WTC11 (cell line): ENCODE measurements around the gene IGLL1. TPM values are rescaled to one million over a fixed set of nuclear protein-coding genes. Genes with fewer than 3 reads are reported as not detected.

Experiments
- ATAC-seq: fragments of 200-7000 bp; cut with Tn5 transposase; 2 replicates; pipeline ENCODE4 v1.10.0; 2021; ENCODE audit warnings: mild to moderate bottlenecking, moderate library complexity
- CTCF ChIA-PET: fragments of 300-600 bp; sonication (Branson Sonifier 250); formaldehyde crosslinking; loops from one replicate; lab custom pipeline; 2021; ENCODE audit warnings: antibody characterized with exemption; lab: Charles Lee
- POLR2A ChIA-PET: fragments of 350-600 bp; sonication (Branson Sonifier 250); formaldehyde crosslinking; loops from one replicate; lab custom pipeline; 2021; ENCODE audit warnings: antibody characterized with exemption; lab: Charles Lee
- DNase-seq: peaks from one replicate; pipeline ENCODE4 v3.0.0; 2021; ENCODE audit warnings: low spot score
- H3K27ac Mint-ChIP-seq: 2 replicates; pipeline ENCODE4 v1.8.0; 2021; ENCODE audit warnings: mixed read lengths
- H3K27me3 Mint-ChIP-seq: 2 replicates; pipeline ENCODE4 v1.8.0; 2021; ENCODE audit warnings: low read depth, mild to moderate bottlenecking, moderate library complexity, mixed read lengths
- H3K36me3 Mint-ChIP-seq: 2 replicates; pipeline ENCODE4 v1.8.0; 2021; ENCODE audit warnings: mixed read lengths
- H3K4me1 Mint-ChIP-seq: 2 replicates; pipeline ENCODE4 v1.8.0; 2022; ENCODE audit warnings: mixed read lengths
- H3K4me3 Mint-ChIP-seq: 2 replicates; pipeline ENCODE4 v1.8.0; 2021; ENCODE audit warnings: mild to moderate bottlenecking, moderate library complexity, mixed read lengths
- H3K9me3 Mint-ChIP-seq: 2 replicates; pipeline ENCODE4 v1.8.0; 2021; ENCODE audit warnings: mixed read lengths
- ESRRA ChIP-seq: sonication (generic); formaldehyde crosslinking; IDR thresholded peaks from 2 replicates; pipeline ENCODE4 v1.8.1; 2022; ENCODE audit warnings: mild to moderate bottlenecking, missing genetic modification reagents, borderline replicate concordance
- FOXP1 ChIP-seq: sonication (generic); formaldehyde crosslinking; IDR thresholded peaks from 2 replicates; pipeline ENCODE4 v1.8.0; 2022; ENCODE audit warnings: missing genetic modification reagents, mild to moderate bottlenecking, moderate library complexity, borderline replicate concordance
- KAT7 ChIP-seq: sonication (generic); formaldehyde crosslinking; IDR thresholded peaks from 2 replicates; pipeline ENCODE4 v1.8.1; 2023; ENCODE audit warnings: missing genetic modification reagents, mild to moderate bottlenecking, borderline replicate concordance
- NFE2L1 ChIP-seq: sonication (generic); formaldehyde crosslinking; IDR thresholded peaks from 2 replicates; pipeline ENCODE4 v1.8.1; 2023; ENCODE audit warnings: missing genetic modification reagents
- NR1H2 ChIP-seq: sonication (generic); formaldehyde crosslinking; IDR thresholded peaks from 2 replicates; pipeline ENCODE4 v1.9.0; 2021; ENCODE audit warnings: mild to moderate bottlenecking, moderate library complexity, missing genetic modification reagents
- NR2C2 ChIP-seq: sonication (generic); formaldehyde crosslinking; IDR thresholded peaks from 2 replicates; pipeline ENCODE4 v1.8.0; 2022; ENCODE audit warnings: mild to moderate bottlenecking, missing genetic modification reagents
- OVOL2 ChIP-seq: fragments of 250-450 bp; sonication (Bioruptor Pico); IDR thresholded peaks from 2 replicates; pipeline ENCODE4 v1.9.0; 2021; ENCODE audit warnings: mild to moderate bottlenecking, borderline replicate concordance
- TEAD1 ChIP-seq: sonication (generic); formaldehyde crosslinking; IDR thresholded peaks from 2 replicates; pipeline ENCODE4 v1.8.0; 2022; ENCODE audit warnings: mild to moderate bottlenecking, missing genetic modification reagents
- ZNF263 ChIP-seq: sonication (generic); formaldehyde crosslinking; IDR thresholded peaks from 2 replicates; pipeline ENCODE4 v1.8.1; 2022; ENCODE audit warnings: low read depth, mild to moderate bottlenecking, moderate library complexity, missing genetic modification reagents
- total RNA-seq: library from RNA; stranded (reverse); gene quantifications from 3 replicates; pipeline ENCODE4 v1.2.3, GENCODE V29; 2021
- TF ChIP-seq, protein P1 (sequence below): sonication (generic); formaldehyde crosslinking; IDR thresholded peaks from 2 replicates; pipeline ENCODE4 v1.8.1; 2022; ENCODE audit warnings: low read depth, mild to moderate bottlenecking, moderate library complexity, missing genetic modification reagents, borderline replicate concordance
- TF ChIP-seq, protein P2 (sequence below): fragments of 250-450 bp; sonication (Bioruptor Pico); IDR thresholded peaks from 2 replicates; pipeline ENCODE4 v1.9.0; 2021; ENCODE audit warnings: mild to moderate bottlenecking
- TF ChIP-seq, protein P3 (sequence below): sonication (generic); formaldehyde crosslinking; IDR thresholded peaks from 2 replicates; pipeline ENCODE4 v1.8.1; 2023; ENCODE audit warnings: mild to moderate bottlenecking, missing genetic modification reagents, borderline replicate concordance
- TF ChIP-seq, protein P4 (sequence below): sonication (generic); formaldehyde crosslinking; IDR thresholded peaks from 2 replicates; pipeline ENCODE4 v1.8.0; 2022; ENCODE audit warnings: mild to moderate bottlenecking, missing genetic modification reagents
- TF ChIP-seq, protein P5 (sequence below): fragments of 200-600 bp; IDR thresholded peaks from 2 replicates; pipeline ENCODE4 v1.8.0; 2022; ENCODE audit warnings: antibody characterized with exemption
- TF ChIP-seq, protein P6 (sequence below): fragments of 250-450 bp; sonication (Bioruptor Pico); conservative IDR thresholded peaks from 2 replicates; pipeline ENCODE4 v1.9.0; 2021; ENCODE audit warnings: mild to moderate bottlenecking
- TF ChIP-seq, protein P7 (sequence below): sonication (generic); formaldehyde crosslinking; IDR thresholded peaks from 2 replicates; pipeline ENCODE4 v1.8.1; 2023; ENCODE audit warnings: mild to moderate bottlenecking, missing genetic modification reagents
- TF ChIP-seq, protein P8 (sequence below): sonication (generic); formaldehyde crosslinking; conservative IDR thresholded peaks from 2 replicates; pipeline ENCODE4 v1.8.1; 2022; ENCODE audit warnings: mild to moderate bottlenecking, missing genetic modification reagents
- TF ChIP-seq, protein P9 (sequence below): sonication (generic); formaldehyde crosslinking; IDR thresholded peaks from 2 replicates; pipeline ENCODE4 v1.8.1; 2022; ENCODE audit warnings: mild to moderate bottlenecking, missing genetic modification reagents, moderate library complexity, borderline replicate concordance
- TF ChIP-seq, protein P10 (sequence below): fragments of 250-450 bp; sonication (Bioruptor Pico); IDR thresholded peaks from 2 replicates; pipeline ENCODE4 v1.9.0; 2021; ENCODE audit warnings: mild to moderate bottlenecking

IGLL1 gene
- total RNA-seq, 1 experiment from 2014 or later: not detected

DNA sequence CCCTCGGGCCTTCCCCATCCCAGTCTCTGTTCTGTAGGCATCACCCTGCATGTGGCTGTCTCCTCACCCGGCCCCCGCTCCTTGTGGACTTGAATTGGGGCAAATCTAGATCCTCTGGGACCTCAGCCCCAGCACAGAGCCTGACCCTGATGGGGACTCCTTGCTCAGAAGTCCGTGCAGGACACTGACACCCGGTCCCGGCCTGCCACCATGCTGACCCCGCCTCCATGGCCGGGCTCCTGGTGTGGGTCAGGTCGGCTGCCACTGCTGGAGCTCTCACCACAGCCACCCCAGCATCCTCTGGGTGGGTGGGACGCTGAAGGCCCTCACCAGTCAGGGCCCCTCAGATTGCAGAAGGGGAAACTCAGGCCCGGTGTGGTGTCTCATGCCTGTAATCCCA, 1.8 kb downstream of the IGLL1 start (continued):
- TF ChIP-seq, protein P1, sequence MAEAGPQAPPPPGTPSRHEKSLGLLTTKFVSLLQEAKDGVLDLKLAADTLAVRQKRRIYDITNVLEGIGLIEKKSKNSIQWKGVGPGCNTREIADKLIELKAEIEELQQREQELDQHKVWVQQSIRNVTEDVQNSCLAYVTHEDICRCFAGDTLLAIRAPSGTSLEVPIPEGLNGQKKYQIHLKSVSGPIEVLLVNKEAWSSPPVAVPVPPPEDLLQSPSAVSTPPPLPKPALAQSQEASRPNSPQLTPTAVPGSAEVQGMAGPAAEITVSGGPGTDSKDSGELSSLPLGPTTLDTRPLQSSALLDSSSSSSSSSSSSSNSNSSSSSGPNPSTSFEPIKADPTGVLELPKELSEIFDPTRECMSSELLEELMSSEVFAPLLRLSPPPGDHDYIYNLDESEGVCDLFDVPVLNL (CRISPR knock-in tag): no peak
- TF ChIP-seq ZNF263 (CRISPR knock-in tag): no peak
- TF ChIP-seq, protein P2, sequence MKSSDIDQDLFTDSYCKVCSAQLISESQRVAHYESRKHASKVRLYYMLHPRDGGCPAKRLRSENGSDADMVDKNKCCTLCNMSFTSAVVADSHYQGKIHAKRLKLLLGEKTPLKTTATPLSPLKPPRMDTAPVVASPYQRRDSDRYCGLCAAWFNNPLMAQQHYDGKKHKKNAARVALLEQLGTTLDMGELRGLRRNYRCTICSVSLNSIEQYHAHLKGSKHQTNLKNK: no peak
- TF ChIP-seq, protein P3, sequence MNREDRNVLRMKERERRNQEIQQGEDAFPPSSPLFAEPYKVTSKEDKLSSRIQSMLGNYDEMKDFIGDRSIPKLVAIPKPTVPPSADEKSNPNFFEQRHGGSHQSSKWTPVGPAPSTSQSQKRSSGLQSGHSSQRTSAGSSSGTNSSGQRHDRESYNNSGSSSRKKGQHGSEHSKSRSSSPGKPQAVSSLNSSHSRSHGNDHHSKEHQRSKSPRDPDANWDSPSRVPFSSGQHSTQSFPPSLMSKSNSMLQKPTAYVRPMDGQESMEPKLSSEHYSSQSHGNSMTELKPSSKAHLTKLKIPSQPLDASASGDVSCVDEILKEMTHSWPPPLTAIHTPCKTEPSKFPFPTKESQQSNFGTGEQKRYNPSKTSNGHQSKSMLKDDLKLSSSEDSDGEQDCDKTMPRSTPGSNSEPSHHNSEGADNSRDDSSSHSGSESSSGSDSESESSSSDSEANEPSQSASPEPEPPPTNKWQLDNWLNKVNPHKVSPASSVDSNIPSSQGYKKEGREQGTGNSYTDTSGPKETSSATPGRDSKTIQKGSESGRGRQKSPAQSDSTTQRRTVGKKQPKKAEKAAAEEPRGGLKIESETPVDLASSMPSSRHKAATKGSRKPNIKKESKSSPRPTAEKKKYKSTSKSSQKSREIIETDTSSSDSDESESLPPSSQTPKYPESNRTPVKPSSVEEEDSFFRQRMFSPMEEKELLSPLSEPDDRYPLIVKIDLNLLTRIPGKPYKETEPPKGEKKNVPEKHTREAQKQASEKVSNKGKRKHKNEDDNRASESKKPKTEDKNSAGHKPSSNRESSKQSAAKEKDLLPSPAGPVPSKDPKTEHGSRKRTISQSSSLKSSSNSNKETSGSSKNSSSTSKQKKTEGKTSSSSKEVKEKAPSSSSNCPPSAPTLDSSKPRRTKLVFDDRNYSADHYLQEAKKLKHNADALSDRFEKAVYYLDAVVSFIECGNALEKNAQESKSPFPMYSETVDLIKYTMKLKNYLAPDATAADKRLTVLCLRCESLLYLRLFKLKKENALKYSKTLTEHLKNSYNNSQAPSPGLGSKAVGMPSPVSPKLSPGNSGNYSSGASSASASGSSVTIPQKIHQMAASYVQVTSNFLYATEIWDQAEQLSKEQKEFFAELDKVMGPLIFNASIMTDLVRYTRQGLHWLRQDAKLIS (CRISPR knock-in tag): no peak
- TF ChIP-seq, all 79 proteins: peak for 0

DNA sequence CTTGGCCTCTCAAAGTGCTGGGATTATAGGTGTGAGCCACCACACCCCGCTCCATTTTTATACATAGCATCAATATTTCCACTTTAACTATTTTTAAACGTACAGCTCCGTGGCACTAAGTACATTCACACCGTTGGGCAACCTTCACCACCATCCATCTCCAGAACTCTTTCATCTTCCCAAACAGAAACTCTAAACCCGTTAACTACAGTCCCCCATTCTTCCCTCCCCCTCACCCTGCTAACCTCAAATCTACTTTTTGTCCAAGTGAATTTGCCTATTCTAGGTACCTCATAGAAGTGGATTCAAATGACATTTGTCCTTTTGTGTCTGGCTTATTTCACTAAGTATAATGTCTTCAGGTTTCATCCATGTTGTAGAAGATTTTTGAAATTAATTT, 3.4 kb downstream of the IGLL1 start:
- ATAC-seq (no peak), DNase-seq (no peak)
- Mint-ChIP-seq H3K36me3 (no peaks in the 10 kb centered on the region), H3K4me3 (no peak overlapping the region), H3K4me1 (no peaks in the 10 kb centered on the region), H3K9me3 (peaks cover 8% of the 10 kb centered on the region; the same call in 1 of the 2 replicates), H3K27me3 (peaks cover 8% of the 10 kb centered on the region), H3K27ac (no peak overlapping the region)
- POLR2A ChIA-PET: no interaction called here
- CTCF ChIA-PET: interaction anchor here (1.8 kb wide), 1 partner anchor 15 kb away, joined by 12 read pairs; no protein-coding TSS in a partner anchor
- TF ChIP-seq FOXP1 (no peak), KAT7 (no peak), NFE2L1 (CRISPR knock-in tag) (no peak), NR1H2 (CRISPR knock-in tag) (no peak), OVOL2 (CRISPR knock-in tag) (no peak), TEAD1 (CRISPR knock-in tag) (no peak), ESRRA (CRISPR knock-in tag) (no peak), NR2C2 (CRISPR knock-in tag) (no peak)
- TF ChIP-seq, protein P4, sequence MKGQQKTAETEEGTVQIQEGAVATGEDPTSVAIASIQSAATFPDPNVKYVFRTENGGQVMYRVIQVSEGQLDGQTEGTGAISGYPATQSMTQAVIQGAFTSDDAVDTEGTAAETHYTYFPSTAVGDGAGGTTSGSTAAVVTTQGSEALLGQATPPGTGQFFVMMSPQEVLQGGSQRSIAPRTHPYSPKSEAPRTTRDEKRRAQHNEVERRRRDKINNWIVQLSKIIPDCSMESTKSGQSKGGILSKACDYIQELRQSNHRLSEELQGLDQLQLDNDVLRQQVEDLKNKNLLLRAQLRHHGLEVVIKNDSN (CRISPR knock-in tag): no peak
- TF ChIP-seq, protein P5, sequence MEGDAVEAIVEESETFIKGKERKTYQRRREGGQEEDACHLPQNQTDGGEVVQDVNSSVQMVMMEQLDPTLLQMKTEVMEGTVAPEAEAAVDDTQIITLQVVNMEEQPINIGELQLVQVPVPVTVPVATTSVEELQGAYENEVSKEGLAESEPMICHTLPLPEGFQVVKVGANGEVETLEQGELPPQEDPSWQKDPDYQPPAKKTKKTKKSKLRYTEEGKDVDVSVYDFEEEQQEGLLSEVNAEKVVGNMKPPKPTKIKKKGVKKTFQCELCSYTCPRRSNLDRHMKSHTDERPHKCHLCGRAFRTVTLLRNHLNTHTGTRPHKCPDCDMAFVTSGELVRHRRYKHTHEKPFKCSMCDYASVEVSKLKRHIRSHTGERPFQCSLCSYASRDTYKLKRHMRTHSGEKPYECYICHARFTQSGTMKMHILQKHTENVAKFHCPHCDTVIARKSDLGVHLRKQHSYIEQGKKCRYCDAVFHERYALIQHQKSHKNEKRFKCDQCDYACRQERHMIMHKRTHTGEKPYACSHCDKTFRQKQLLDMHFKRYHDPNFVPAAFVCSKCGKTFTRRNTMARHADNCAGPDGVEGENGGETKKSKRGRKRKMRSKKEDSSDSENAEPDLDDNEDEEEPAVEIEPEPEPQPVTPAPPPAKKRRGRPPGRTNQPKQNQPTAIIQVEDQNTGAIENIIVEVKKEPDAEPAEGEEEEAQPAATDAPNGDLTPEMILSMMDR: no peak
- TF ChIP-seq, protein P6, sequence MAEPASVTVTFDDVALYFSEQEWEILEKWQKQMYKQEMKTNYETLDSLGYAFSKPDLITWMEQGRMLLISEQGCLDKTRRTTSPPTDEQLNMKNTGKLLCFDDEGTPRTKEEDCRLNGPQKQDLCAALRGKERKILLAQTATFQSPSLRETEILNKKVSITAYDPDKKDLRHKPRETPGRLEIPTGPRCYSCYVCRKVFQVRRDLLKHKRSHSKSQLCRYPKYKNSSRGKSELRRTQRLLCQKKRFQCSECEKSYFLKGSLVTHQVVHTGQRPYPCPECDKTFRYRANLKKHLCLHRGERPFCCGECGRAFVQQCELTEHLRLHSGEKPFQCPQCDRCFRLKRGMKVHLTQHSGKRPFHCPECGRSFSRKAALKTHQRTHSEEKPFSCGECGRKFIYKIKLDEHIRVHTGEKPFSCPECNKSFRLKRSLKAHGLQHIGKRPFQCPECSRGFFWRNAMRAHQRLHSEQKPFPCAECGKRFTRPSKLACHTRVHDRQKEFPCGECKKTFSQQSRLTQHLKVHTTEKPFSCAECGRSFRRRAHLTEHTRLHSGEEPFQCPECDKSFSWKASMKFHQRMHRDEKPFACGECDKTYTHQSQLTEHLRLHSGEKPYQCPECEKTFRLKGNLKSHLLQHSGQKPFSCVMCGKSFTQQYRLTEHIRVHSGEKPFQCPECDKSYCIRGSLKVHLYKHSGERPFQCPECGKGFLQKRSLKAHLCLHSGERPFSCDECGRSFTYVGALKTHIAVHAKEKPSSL (CRISPR knock-in tag): no peak
- TF ChIP-seq, protein P7, sequence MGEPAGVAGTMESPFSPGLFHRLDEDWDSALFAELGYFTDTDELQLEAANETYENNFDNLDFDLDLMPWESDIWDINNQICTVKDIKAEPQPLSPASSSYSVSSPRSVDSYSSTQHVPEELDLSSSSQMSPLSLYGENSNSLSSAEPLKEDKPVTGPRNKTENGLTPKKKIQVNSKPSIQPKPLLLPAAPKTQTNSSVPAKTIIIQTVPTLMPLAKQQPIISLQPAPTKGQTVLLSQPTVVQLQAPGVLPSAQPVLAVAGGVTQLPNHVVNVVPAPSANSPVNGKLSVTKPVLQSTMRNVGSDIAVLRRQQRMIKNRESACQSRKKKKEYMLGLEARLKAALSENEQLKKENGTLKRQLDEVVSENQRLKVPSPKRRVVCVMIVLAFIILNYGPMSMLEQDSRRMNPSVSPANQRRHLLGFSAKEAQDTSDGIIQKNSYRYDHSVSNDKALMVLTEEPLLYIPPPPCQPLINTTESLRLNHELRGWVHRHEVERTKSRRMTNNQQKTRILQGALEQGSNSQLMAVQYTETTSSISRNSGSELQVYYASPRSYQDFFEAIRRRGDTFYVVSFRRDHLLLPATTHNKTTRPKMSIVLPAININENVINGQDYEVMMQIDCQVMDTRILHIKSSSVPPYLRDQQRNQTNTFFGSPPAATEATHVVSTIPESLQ (CRISPR knock-in tag): no peak
- TF ChIP-seq, protein P8, sequence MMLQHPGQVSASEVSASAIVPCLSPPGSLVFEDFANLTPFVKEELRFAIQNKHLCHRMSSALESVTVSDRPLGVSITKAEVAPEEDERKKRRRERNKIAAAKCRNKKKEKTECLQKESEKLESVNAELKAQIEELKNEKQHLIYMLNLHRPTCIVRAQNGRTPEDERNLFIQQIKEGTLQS (CRISPR knock-in tag): no peak
- TF ChIP-seq, protein P9, sequence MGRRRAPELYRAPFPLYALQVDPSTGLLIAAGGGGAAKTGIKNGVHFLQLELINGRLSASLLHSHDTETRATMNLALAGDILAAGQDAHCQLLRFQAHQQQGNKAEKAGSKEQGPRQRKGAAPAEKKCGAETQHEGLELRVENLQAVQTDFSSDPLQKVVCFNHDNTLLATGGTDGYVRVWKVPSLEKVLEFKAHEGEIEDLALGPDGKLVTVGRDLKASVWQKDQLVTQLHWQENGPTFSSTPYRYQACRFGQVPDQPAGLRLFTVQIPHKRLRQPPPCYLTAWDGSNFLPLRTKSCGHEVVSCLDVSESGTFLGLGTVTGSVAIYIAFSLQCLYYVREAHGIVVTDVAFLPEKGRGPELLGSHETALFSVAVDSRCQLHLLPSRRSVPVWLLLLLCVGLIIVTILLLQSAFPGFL (CRISPR knock-in tag): no peak
- TF ChIP-seq, protein P10, sequence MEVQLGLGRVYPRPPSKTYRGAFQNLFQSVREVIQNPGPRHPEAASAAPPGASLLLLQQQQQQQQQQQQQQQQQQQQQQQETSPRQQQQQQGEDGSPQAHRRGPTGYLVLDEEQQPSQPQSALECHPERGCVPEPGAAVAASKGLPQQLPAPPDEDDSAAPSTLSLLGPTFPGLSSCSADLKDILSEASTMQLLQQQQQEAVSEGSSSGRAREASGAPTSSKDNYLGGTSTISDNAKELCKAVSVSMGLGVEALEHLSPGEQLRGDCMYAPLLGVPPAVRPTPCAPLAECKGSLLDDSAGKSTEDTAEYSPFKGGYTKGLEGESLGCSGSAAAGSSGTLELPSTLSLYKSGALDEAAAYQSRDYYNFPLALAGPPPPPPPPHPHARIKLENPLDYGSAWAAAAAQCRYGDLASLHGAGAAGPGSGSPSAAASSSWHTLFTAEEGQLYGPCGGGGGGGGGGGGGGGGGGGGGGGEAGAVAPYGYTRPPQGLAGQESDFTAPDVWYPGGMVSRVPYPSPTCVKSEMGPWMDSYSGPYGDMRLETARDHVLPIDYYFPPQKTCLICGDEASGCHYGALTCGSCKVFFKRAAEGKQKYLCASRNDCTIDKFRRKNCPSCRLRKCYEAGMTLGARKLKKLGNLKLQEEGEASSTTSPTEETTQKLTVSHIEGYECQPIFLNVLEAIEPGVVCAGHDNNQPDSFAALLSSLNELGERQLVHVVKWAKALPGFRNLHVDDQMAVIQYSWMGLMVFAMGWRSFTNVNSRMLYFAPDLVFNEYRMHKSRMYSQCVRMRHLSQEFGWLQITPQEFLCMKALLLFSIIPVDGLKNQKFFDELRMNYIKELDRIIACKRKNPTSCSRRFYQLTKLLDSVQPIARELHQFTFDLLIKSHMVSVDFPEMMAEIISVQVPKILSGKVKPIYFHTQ: no peak
